KMS-11 (cell line): Measurements from ENCODE around the gene OGDHL.

ENCODE experiments used
- H2AFZ ChIP-seq: fragments of 200-600 bp; sonication (generic); 2 replicates; pipeline ENCODE4 v1.6.1; 2016; ENCODE audit warnings: antibody characterized with exemption, mixed run types, low read depth
- H3K27ac ChIP-seq: fragments of 200-600 bp; sonication (generic); 2 replicates; pipeline ENCODE4 v1.6.1; 2016; ENCODE audit warnings: mild to moderate bottlenecking, mixed run types
- H3K27me3 ChIP-seq: fragments of 200-600 bp; sonication (generic); 2 replicates; pipeline ENCODE4 v1.6.1; 2017; ENCODE audit warnings: mild to moderate bottlenecking, low read depth, mixed run types, moderate library complexity; ENCODE audit not compliant: insufficient read depth
- H3K36me3 ChIP-seq: fragments of 200-600 bp; sonication (generic); 2 replicates; pipeline ENCODE4 v1.6.1; 2017; ENCODE audit warnings: mild to moderate bottlenecking, mixed run types; ENCODE audit not compliant: insufficient read depth
- H3K4me1 ChIP-seq: fragments of 200-600 bp; sonication (generic); 2 replicates; pipeline ENCODE4 v1.6.1; 2016; ENCODE audit warnings: mild to moderate bottlenecking, low read depth, mixed run types; ENCODE audit not compliant: poor library complexity, severe bottlenecking
- H3K4me2 ChIP-seq: fragments of 200-600 bp; sonication (generic); 2 replicates; pipeline ENCODE4 v1.7.0; 2016; ENCODE audit warnings: mild to moderate bottlenecking, mixed run types
- H3K4me3 ChIP-seq: fragments of 200-600 bp; sonication (generic); IDR thresholded peaks from 2 replicates; pipeline ENCODE4 v1.6.1; 2017; ENCODE audit warnings: low read depth, low read length, mixed read lengths; ENCODE audit not compliant: insufficient read depth
- H3K79me2 ChIP-seq: fragments of 200-600 bp; sonication (generic); 2 replicates; pipeline ENCODE4 v1.6.1; 2016; ENCODE audit warnings: low read depth, mixed run types; ENCODE audit not compliant: insufficient read depth
- H3K9ac ChIP-seq: fragments of 200-600 bp; sonication (generic); 2 replicates; pipeline ENCODE4 v1.6.1; 2016; ENCODE audit warnings: mild to moderate bottlenecking, mixed run types
- H4K20me1 ChIP-seq: fragments of 200-600 bp; sonication (generic); 2 replicates; pipeline ENCODE4 v1.6.1; 2016; ENCODE audit warnings: mild to moderate bottlenecking, mixed run types; ENCODE audit not compliant: insufficient read depth
- CTCF ChIP-seq: fragments of 200-600 bp; sonication (generic); conservative IDR thresholded peaks from 2 replicates; pipeline ENCODE4 v1.6.1; 2017; ENCODE audit warnings: low read depth, mild to moderate bottlenecking, antibody characterized with exemption, low read length, moderate library complexity, mixed read lengths

OGDHL gene

GRCh38 chr10:49710966-49711365 is 51.2 kb downstream of the OGDHL start:
- Histone ChIP-seq H3K4me3 (no peak overlapping the region), H3K4me1 (no peaks in the 10 kb centered on the region), H3K27ac (no peak overlapping the region), H3K36me3 (no peaks in the 10 kb centered on the region), H3K79me2 (no peaks in the 10 kb centered on the region), H3K27me3 (no peaks in the 10 kb centered on the region), H2AFZ (no peak overlapping the region), H4K20me1 (no peaks in the 10 kb centered on the region), H3K4me2 (no peak overlapping the region), H3K9ac (no peak overlapping the region)
- TF ChIP-seq CTCF = no peak

- no peaks in the 10 kb centered on the region for H3K79me2 ChIP-seq
- H3K36me3 ChIP-seq = no peaks in the 10 kb centered on the region
- no peaks in the 10 kb centered on the region for H3K27me3 ChIP-seq
- no peak overlapping the region for H3K9ac ChIP-seq
- no peak overlapping the region for H3K4me3 ChIP-seq
- no peaks in the 10 kb centered on the region for H4K20me1 ChIP-seq
- H3K4me2 ChIP-seq = no peak overlapping the region
- H3K4me1 ChIP-seq = no peaks in the 10 kb centered on the region
- TF ChIP-seq CTCF = no peak
- H3K27ac ChIP-seq = no peak overlapping the region
- no peak overlapping the region for H2AFZ ChIP-seq
Measured at GRCh38 chr10:49709934-49710333, 52.2 kb downstream of the OGDHL start.

GRCh38 chr10:49707585-49707984 is 54.5 kb downstream of the OGDHL start:
- no peaks in the 10 kb centered on the region for H4K20me1 ChIP-seq
- no peaks in the 10 kb centered on the region for H3K27me3 ChIP-seq

GRCh38 chr10:49700997-49701396 is 61.1 kb downstream of the OGDHL start:
- Histone ChIP-seq H3K27ac (no peak overlapping the region), H3K4me3 (no peak overlapping the region), H3K79me2 (no peaks in the 10 kb centered on the region), H3K9ac (no peak overlapping the region), H3K4me1 (no peaks in the 10 kb centered on the region), H3K27me3 (no peaks in the 10 kb centered on the region), H3K36me3 (no peaks in the 10 kb centered on the region), H2AFZ (no peak overlapping the region), H4K20me1 (no peaks in the 10 kb centered on the region), H3K4me2 (no peak overlapping the region)
- TF ChIP-seq CTCF = no peak

More at GRCh38 chr10:49707585-49707984, 54.5 kb downstream of the OGDHL start:
- no peak for TF ChIP-seq CTCF
- H3K27ac ChIP-seq = no peak overlapping the region
- H3K4me2 ChIP-seq = no peak overlapping the region
- no peaks in the 10 kb centered on the region for H3K36me3 ChIP-seq
- H3K4me3 ChIP-seq = no peak overlapping the region
- H3K79me2 ChIP-seq = no peaks in the 10 kb centered on the region
- no peak overlapping the region for H3K9ac ChIP-seq
- H2AFZ ChIP-seq = no peak overlapping the region
- no peaks in the 10 kb centered on the region for H3K4me1 ChIP-seq

- no peak overlapping the region for H3K4me2 ChIP-seq
- H3K4me3 ChIP-seq = no peak overlapping the region
- H3K27ac ChIP-seq = no peak overlapping the region
- H4K20me1 ChIP-seq = no peaks in the 10 kb centered on the region
- no peak for TF ChIP-seq CTCF
- no peak overlapping the region for H3K9ac ChIP-seq
- H3K79me2 ChIP-seq = no peaks in the 10 kb centered on the region
- H3K27me3 ChIP-seq = no peaks in the 10 kb centered on the region
- no peak overlapping the region for H2AFZ ChIP-seq
- H3K4me1 ChIP-seq = no peaks in the 10 kb centered on the region
- H3K36me3 ChIP-seq = no peaks in the 10 kb centered on the region
Measured at GRCh38 chr10:49700211-49700610, 61.9 kb downstream of the OGDHL start.
